ENCODE data around the gene TBC1D23.
"Not testable (repeated sequence)": the region's sequence is repeated elsewhere in the genome, so short reads cannot be mapped to it uniquely, and the experiment has no call there.

TBC1D23 gene

DNA sequence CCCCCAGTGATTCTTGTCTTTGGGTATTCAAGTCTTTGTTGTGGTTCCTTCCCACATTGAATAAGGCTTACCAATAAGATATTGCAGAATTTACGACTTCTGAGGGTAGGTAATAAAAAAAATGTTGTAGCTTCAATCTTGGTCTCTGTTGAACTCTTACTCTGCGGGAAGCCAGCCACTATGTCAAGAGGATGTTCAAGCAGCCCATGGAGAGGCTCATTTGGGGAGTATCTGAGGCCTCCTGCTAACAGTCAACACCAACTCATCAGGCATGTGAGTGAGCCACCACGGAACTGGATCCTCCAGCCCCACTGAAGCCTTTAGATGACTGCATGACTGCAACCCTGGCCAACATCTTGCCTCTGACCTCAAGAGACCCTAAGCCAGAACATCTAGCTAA lies 3.2 kb upstream of the TBC1D23 start:
- DNase-seq, result no peak

DNA sequence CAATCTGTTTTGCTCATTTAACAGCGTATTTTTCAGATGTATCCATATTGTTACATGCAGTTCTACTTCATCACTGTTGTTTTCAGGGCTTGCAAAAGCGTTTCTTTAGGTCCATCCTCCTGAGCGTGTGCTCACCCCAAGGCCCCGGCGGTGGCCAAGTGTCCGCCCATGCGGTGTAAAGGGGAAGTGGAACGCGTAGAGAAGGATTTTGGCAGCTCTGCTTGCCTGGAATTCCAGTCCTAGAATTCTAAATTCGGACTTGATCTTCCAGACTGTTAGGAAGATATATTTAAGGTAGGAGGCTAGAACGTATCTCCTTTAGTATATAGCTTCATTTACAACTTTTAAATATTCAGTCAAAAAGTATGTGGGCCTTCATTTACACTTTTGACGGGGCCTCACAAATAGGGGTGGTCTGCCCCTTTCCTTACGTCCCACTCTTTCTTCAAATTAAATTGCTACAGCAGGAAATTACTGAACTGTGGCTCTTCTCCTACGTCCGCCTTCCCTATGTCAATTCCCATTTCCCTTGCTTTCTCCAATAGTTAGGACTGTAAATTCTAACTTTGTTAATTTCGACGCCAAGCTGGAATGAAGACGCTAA lies 609 bp upstream of the TBC1D23 start:
- DNase-seq, result no peak

DNA sequence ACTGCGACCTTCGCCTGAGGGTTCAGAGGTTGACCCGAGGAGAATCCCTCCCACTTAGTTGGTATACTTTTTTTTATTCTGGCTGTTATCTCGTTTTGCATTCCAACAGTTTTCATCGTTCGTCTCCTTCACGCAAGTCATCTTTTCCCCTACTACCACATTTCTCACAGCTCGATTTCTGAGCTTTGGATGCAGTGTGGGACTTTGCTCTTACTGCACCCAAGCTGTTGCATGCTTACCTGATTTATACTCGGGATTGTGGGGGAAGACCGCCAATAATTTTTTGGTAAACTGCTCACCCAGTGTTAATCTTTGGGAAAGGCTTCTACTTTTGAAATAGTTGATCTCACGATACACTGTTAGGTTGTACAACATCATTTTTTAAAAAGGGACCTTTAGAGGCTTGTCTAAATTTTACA lies 702 bp downstream of the TBC1D23 start:
- no peak for DNase-seq

DNA sequence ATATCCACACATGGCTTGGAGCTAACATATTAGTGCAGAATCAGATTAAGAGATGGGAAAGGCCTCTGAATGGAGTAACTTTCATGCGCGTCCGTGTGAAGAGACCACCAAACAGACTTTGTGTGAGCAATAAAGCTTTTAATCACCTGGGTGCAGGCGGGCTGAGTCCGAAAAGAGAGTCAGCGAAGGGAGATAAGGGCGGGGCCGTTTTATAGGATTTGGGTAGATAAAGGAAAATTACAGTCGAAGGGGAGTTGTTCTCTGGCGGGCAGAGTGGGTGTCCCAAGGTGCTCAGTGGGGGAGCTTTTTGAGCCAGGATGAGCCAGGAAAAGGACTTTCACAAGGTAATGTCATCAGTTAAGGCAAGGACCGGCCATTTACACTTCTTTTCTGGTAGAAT lies 2.1 kb downstream of the TBC1D23 start:
- not testable (repeated sequence) for DNase-seq

DNA sequence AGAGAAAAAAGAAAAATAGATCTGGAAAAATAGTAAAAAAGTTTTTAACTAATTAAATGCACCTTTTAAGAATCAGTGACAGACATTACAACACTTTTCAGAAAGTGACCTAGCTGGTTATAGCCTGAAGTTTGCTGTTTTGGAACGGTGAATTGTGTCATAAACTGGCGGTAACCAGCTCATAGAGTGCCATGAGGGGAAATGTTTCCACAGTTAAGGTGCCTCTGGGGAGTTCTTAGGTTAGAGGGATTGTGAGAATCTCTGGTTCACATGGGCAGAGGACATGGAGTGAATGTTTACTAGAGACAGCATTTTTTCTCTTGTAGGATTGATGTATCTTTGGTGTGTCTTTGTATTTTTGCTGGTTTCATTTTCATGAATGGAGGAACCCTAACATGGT lies 2.8 kb downstream of the TBC1D23 start:
- DNase-seq, result no peak

DNA sequence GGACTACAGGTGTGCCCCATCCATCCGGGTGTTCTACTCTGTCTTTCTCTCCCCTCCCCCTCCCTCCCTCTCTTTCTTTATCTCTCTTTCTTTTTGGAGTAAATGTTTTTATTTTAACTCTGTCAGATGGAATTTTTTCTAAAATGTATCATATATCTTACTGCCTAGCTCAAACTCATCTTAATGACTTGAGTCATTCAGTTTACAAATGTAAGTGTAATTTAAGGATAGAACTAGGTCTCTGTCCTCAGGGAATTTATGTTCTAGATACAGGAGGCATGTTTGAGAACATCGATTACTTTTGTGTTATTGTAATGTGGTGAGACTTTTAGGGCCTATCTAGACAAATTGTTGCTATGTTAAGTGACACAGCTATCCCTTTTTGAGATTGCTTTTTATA lies 3.5 kb downstream of the TBC1D23 start:
- DNase-seq, result no peak

DNA sequence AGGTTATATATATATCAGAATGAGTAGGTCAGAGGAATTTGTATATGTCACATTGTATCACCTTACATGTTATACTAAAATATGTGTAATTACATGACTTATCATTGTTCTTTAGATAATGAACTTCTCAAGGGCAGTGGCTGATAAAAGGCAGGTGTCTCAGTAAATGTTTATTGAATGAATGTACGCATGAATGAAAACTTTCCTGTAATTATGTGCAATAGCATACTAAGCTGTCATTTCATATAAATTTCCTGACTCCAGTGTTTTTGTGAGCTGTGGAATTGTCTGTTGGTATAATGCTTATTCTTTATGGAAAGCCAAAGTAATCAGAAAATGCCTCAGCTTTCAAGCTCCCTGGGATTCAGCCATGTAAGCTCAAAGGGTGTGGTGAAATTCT lies 4.2 kb downstream of the TBC1D23 start:
- DNase-seq, result no peak

DNA sequence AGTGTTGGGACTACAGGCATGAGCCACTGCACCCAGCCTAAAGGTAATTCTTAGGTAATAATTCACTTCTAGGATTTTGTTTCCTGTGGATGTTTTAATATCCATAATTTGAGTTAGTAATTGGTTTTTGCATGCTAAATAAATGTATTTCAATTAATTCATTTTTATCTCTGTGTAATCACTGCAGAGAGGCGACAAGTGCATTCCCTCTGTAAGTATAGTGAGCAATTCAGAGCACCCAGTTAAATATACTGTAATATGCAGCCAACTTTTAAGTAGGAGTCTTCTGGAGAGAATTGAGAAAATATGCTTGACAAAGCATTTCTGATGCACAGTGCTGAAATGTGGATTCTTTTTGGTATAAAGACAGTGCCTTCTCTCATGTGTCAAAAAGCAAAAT lies 5.7 kb downstream of the TBC1D23 start:
- no peak for DNase-seq

DNA sequence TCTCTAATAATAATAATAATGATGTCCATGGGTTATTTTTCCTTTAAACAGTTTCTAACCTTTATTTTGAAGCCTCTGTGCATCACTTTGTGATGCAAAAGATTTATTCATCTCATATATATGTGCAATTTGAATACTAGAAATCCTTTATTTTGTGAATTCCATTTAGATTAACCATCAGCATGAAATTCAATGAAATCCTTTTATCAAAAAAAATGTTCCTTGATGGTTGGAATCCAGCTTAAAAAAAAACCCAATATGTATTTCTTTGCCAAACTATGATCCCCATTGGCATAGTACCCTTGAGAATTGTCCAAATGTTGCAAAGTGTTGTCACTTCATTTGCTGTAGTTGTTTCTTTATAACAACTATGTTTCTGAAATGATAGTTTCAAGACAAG lies 7.4 kb downstream of the TBC1D23 start:
- no peak for DNase-seq

DNA sequence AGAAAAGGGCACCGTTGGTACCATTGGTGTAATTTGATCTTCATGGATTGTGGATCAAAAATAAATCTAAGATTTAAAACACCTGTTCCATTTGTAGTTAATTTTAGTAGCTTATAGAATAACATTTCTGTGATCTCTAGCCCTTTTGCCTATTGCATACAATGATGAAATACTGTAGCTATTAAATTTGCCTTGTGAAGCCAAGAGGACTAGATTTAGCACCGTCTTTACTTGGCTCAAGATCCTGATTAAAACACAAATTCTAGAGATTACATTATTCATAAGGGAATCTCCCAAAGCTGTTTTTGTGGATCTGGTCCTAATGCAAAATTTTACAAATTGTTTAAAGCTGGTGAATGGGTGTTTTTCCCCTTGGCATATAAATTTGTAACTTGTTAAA lies 8.2 kb downstream of the TBC1D23 start:
- no peak for DNase-seq

DNA sequence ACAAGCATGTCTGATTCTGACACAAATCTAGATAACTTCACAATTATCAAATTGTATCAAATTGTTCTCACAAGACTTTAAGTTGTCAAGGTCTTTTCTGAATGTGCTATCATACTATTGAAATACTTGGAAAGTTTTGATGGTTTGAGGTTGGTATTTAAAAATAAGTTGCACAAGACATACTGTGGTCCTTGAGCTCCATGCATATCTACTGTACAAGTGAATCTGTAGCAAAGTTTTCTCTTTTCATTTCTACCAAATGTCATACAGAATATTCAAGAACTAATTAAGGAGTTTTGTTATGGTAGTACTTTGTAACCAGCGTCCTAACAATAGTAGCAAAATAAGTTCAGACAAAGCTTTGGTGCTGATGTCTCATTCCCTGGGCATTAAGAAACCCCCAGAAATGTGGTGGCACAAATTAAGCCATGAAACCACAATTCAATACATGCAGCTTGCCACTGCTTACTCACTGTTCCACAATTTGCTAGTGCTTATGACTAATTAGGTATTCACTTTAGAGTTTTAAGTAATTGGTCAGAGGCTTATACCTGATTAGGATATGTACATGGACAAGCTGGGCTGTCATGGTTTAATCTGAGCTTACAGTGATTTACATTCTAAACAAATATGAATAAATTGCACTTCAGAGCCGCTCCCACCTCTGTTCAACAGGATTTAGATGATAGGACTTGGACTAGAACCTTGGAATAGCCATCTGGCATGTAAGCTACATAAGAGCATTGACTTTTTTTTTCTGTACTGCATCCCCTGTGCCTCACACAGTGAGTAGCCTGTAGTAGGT lies 8.8 kb downstream of the TBC1D23 start:
- DNase-seq, result no peak

DNA sequence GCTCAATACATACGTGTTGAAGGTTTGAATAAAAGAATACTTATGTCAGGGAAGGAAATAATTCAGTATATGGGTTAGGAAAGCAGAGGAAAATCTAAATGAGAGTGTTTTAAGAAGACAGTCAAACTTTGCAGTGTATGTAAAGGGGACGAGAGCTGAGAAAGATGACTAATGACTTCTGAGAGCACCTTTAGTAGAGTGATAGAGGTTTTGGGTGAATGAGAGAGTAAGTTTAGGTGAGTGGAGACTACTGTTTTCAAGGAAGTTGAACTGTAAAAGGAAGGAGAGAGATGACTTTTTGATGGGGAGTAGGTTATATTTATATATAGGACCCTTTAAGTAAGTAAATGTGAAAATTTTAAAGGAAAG lies 9.4 kb downstream of the TBC1D23 start:
- DNase-seq, result no peak

DNA sequence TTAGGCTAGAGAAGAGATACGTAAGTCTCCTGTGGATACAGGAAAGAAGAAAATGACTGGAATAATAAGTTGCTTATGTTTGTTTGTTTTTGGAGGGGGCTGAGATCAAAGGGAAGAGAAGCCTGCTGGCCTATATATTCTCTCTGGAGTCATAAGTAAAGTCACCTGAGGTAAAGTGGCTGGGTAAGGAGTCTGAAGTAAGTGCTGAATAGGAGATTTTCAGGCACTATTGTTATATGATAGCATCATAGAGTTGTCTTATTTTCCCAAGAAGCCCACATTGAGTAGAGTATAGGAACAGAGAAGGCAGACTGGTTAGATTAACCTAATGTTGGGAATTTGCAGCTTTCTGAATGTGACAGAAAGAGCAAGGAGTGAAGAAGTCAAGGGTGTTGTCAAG lies 10.7 kb downstream of the TBC1D23 start:
- DNase-seq, result no peak

DNA sequence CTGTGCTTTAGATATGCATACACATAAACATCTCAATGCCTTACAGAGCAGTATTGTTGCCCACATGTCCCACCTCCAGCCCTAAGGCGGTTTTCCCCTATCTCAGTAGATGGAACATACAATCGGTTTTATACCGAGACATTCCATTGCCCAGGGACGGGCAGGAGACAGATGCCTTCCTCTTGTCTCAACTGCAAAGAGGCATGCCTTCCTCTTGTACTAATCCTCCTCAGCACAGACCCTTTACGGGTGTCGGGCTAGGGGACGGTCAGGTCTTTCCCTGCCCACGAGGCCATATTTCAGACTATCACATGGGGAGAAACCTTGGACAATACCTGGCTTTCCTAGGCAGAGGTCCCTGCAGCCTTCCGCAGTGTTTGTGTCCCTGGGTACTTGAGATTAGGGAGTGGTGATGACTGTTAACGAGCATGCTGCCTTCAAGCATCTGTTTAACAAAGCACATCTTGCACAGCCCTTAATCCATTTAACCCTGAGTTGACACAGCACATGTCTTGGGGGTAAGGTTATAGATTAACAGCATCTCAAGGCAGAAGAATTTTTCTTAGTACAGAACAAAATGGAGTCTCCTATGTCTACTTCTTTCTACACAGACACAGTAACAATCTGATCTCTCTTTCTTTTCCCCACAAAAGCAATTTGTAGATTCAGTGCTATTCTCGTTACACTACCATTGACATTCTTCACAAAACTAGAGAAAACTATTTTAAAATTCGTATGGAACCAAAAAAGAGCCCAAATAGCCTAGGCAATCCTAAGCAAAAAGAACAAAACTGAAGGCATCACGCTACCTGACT lies 12.2 kb downstream of the TBC1D23 start:
- not testable (repeated sequence) for DNase-seq

DNA sequence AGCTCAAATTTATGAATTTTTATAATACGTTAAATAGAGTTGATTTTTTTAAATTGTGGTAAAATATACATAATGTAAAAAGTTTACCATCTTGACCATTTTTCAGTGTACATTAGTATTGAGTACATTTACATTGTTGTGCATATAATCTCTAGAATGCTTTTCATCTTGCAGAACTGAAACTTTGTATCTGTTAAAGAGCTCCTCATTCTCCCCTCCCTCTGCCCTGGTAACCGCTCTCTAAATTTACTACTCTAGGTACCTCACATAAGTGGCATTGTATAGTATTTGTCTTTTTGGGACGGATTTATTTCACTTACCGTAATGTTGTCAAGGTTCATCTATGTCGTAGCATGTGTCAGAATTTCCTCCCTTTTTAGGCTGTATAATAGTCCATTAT lies 13.6 kb downstream of the TBC1D23 start:
- DNase-seq, result no peak

DNA sequence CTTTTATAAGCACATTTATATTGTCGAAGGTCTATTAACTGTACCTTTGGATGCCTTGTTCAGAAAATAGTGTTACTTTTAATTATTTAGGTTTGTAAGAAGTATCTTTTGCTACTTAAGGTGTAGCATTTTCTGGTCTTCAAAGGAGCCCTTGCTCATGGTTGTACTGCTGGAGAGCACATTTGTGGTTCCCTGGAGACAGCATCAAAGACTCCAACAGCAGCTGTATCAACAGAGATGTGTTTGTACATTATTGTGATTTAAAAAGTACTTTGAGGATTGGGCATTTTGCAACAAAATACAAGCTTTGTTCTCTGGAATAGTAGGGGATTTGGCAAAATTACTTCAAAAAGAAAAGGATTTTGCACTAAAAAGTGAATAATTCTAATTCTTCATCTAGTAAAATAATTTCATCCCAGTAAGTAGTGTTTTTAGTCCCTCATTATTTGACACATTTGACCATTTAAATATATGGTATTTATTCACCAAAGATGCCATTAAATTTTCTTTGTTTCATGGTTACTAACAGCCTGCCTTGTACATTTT lies 16.5 kb downstream of the TBC1D23 start:
- DNase-seq, result no peak

DNA sequence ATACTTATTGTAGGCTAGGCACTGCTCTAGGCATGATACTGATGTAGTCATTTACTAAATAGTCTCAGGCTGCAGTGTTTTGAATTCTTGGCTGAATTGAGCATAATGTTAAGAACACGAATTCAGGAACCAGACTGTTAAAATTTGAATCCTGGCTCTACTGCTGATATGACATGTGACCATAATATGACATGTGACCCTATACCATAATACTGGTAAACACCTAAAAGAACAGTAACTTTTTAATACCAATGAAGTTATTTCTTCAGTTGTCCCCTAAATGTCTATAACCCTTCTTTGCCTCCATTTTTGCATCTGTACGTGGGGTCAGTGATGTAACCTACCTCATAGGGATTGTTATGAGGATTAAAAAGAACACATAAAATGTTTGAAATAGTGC lies 18.1 kb downstream of the TBC1D23 start:
- DNase-seq, result no peak

DNA sequence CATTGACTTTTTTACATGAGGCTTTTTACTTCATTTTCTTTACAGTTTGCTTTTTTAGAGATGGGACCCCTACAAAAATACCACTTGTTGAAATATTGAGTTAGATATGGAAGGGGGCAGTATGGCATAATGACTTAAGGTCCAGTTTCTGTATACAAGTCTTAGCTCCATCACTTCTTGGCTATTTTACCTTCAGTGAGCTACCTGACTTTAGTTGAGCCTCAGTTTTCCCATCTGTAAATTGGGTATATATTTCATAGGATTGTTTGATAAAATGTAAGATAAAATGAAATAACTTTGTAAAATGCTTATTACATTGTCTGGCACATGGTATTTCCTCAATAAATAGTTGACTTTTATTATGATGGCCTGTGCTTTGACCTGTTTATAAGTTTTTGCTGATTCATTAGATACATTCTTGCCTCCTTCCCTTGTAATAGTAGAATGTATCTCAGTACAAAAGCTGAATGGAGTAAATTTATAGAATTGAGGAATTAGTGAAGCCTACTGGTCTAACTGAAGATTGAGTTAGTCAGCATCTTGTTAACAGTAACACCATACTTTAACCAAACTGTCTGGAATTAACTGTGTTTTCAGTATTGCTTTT lies 27.6 kb downstream of the TBC1D23 start:
- DNase-seq, result no peak

DNA sequence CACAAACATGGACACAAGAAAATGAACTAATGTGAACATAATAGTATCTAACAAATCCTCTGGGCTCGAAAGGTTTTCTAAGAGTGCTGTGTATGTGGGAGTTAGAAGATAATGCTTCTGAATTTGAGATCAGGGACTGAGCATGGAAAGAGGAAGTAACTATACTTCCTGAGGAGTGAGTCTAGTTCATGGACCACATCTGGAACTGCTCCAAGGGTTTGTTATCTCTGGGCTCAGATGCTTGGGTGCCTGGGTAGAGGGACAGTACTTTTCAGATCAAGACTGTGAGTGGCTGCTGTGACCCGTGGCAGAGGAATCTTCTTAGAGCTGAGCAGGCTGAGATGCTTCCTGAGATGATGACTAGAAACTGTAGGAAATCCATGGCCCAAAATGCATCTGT lies 28.5 kb downstream of the TBC1D23 start:
- no peak for DNase-seq

DNA sequence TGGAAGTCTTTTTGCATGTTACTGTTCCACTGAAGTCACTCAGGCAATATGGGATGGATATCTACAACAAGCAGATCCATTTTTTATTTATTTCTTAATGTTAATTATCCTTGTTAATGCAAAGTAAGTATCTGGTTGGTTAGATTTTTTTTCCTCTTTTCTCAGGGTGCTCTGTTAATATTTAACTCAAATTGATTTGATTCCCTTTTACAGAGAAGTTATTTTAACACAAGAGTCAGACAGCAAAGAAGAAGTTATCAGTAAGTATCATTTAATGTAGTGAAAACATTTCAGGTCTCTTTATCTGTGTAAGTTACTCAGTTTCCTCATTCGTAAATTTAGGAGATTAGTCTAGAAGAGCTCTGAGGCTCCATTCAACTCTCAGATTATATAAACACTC lies 34.3 kb downstream of the TBC1D23 start:
- DNase-seq, result no peak

DNA sequence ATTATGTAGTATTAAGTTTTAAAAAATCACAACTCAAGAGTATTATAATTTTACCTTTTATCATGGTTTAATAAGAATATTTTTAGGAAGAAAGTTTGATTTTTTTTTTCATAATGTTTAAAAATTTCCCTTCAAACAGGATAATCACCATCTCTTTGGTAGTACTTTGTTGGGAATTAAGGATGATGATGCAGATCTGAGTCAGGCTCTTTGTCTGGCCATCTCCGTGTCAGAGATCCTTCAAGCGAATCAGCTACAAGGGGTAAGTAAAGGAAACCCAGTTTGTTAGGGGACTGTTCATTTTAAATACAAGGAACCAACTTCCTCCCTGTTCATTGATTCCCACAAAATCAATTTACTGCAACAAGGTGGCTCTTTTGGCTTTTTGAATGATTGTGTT lies 37.0 kb downstream of the TBC1D23 start:
- no peak for DNase-seq

DNA sequence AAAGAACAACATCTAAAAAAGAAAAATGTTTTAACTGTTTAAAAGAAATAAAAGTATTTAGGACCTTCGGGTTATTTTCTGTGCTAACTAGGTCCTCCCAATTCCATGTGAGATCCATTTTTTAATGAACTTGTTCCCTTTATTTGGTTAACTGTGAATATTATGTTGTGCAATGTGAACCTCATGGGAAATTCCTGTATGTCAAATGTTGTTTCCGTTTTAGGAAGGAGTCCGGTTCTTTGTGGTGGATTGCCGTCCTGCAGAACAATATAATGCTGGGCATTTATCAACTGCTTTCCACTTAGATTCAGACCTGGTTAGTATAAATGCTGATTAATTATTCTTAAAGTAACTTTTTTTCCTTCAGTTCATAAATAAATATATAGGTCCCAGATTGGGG lies 38.2 kb downstream of the TBC1D23 start:
- no peak for DNase-seq

DNA sequence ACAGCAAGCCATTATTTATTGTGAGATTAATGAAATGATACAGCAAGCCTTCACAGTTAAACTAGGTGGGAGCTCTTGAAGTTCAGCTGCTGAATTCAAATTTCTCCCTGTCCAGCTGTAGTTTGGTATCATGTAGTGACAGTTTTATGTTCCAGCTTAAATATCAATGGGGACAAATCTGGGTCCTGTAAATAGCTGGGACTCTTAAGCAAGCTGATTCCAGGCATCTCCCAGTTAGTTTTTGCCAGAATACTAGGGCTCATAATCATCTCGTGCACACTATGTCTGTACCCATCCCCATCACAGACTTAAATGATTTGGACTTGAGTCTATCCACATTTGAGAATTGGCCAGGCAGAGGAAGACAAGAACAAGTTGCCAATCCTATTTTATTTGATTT lies 45.9 kb downstream of the TBC1D23 start:
- no peak for DNase-seq

Data from CD4-positive, alpha-beta T cell treated with Interferon gamma for 1 hour (primary cell).